ENCODE measurements around the gene DNASE1L3. TPM values are rescaled to one million over a fixed set of nuclear protein-coding genes. Genes with fewer than 3 reads are reported as not detected.

The DNASE1L3 gene
- total RNA-seq, 1 experiment from 2014 or later: 0.36 TPM

DNA sequence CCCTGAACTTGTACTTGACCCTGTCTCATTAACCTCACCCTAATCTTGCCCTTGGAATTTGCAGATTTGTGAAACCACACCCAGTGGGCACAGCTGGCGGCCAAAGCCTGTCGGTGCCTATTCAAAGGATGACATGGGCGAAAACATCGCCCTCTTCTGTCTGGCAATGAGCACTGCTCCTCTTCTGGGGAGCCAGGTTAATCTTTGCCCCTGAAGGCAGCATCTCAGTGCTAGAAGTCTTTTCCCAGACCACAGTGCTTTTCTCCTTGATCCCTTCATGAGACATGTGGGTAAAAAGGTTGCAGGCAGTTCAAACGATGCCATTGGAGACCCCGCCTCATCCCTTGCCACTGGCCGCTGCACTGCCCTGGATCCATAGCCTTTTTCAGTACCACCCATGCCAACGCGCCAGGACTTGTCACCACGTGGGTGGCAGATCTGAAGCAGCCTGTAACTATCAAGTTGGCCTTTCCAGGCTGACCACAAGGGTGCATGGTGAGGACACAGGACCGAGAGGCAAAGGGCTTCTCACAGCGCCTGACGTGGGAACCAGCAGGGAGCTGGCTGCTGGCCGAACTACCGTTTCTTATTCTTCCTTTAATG, 6.5 kb upstream of the DNASE1L3 start:
- H3K27ac ChIP-seq (ENCODE audit: low read length): peak overlapping the region; percentile 82
- intact Hi-C loops (cut with micrococcal nuclease): loop anchor here (1.0 to 5.0 kb wide), 5 partner anchors 30 to 83 kb away; no protein-coding TSS in a partner anchor
- H3K4me2 ChIP-seq (ENCODE audit: low read length): peak overlapping the region; percentile 84
- peaks cover 60% of the 10 kb centered on the region for H3K4me1 ChIP-seq (ENCODE audit: insufficient read depth, low read length)
- H3K9me2 ChIP-seq (replicated peaks; ENCODE audit: low read length): no peaks in the 10 kb centered on the region
- no peaks in the 10 kb centered on the region for H3K27me3 ChIP-seq (ENCODE audit: low read length)
- no peaks in the 10 kb centered on the region for H3F3A ChIP-seq (ENCODE audit: low read length, unreplicated experiment)
- CTCF ChIA-PET: interaction anchor here (0.6 to 2.0 kb wide), 14 partner anchors 13 to 343 kb away, joined by 3 to 59 read pairs (median 4); partner anchors contain the start of genes HTD2 and RPP14
- TF ChIP-seq, protein P1, sequence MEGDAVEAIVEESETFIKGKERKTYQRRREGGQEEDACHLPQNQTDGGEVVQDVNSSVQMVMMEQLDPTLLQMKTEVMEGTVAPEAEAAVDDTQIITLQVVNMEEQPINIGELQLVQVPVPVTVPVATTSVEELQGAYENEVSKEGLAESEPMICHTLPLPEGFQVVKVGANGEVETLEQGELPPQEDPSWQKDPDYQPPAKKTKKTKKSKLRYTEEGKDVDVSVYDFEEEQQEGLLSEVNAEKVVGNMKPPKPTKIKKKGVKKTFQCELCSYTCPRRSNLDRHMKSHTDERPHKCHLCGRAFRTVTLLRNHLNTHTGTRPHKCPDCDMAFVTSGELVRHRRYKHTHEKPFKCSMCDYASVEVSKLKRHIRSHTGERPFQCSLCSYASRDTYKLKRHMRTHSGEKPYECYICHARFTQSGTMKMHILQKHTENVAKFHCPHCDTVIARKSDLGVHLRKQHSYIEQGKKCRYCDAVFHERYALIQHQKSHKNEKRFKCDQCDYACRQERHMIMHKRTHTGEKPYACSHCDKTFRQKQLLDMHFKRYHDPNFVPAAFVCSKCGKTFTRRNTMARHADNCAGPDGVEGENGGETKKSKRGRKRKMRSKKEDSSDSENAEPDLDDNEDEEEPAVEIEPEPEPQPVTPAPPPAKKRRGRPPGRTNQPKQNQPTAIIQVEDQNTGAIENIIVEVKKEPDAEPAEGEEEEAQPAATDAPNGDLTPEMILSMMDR (conservative IDR thresholded peaks at IDR 0.05; ENCODE audit: low read depth, low read length): peak; percentile 95
- no peak for TF ChIP-seq EZH2 (IDR thresholded peaks at IDR 0.05; ENCODE audit: low read length, unreplicated experiment)
- H4K20me1 ChIP-seq (ENCODE audit: low read length): no peaks in the 10 kb centered on the region
- H3K4me3 ChIP-seq (ENCODE audit: low read length): peak overlapping the region; percentile 46; the same call in 1 of the 2 replicates
- POLR2A ChIA-PET (ENCODE audit: unreplicated experiment): interaction anchor here (1.0 kb wide), 1 partner anchor 29 kb away, joined by 3 read pairs; no protein-coding TSS in a partner anchor
- no peaks in the 10 kb centered on the region for H3K36me3 ChIP-seq (ENCODE audit: low read depth, low read length)
- ATAC-seq (peak; percentile 77), DNase-seq (peak; percentile 87)
- H3K9ac ChIP-seq (ENCODE audit: low read length): peak overlapping the region; percentile 70
- no peaks in the 10 kb centered on the region for H3K79me2 ChIP-seq (ENCODE audit: low read length)
- H3K9me3 ChIP-seq (ENCODE audit: low read length): no peaks in the 10 kb centered on the region
- no TSS peak for BruUV-seq (replicated peaks)
- H2AFZ ChIP-seq (ENCODE audit: low read length): peak overlapping the region; percentile 78

DNA sequence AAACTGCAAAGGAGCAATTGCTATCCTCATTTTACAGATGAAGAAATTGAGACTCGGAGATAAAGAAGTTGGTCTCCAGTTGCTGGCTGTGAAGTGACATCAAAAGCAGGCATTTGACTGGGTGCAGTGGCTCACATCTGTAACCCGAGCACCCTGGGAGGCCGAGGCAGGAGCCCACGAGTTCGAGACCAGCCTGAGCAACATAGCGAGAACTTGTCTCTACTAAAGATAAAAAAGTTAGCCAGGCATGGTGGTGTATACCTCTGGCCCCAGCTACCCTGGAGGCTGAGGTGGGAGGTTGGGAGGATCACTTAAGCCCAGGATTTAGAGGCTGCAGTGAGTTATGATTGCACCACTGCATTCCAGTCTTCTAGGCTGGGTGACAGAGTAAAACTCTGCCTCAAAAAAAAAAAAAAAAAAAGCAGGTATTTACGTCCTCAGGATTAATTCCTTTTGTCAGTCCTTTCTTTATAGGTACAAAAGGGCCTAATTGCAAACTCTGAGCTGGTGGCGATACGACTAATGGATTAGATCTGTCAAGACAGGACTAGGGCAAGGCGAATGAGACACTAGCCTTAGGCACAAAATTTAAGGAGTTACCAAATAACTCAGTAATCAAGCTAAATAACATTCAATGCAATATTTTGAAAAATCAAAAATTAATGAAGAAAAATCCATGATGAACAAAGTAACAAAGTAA, 5.9 kb upstream of the DNASE1L3 start:
- peak; percentile 24 for DNase-seq
- H3K27me3 ChIP-seq (ENCODE audit: low read length): no peaks in the 10 kb centered on the region
- no TSS peak for BruUV-seq (replicated peaks)
- TF ChIP-seq, protein P1 (conservative IDR thresholded peaks at IDR 0.05; ENCODE audit: low read depth, low read length): no peak
- TF ChIP-seq EZH2 (IDR thresholded peaks at IDR 0.05; ENCODE audit: low read length, unreplicated experiment) (no peak), EZH2phosphoT487 (IDR thresholded peaks at IDR 0.05; ENCODE audit: borderline replicate concordance, low read length) (no peak)
- H3K4me1 ChIP-seq (ENCODE audit: insufficient read depth, low read length): peaks cover 54% of the 10 kb centered on the region
- peak overlapping the region; percentile 46; the same call in 1 of the 2 replicates for H3K4me3 ChIP-seq (ENCODE audit: low read length)
- H2AFZ ChIP-seq (ENCODE audit: low read length): no peak overlapping the region
- H3K9me2 ChIP-seq (replicated peaks; ENCODE audit: low read length): no peaks in the 10 kb centered on the region
- no peaks in the 10 kb centered on the region for H3K36me3 ChIP-seq (ENCODE audit: low read depth, low read length)
- no peaks in the 10 kb centered on the region for H3K9me3 ChIP-seq (ENCODE audit: low read length)
- no peaks in the 10 kb centered on the region for H4K20me1 ChIP-seq (ENCODE audit: low read length)
- intact Hi-C loops (cut with micrococcal nuclease): loop anchor here (1.0 to 5.0 kb wide), 5 partner anchors 29 to 84 kb away; no protein-coding TSS in a partner anchor
- peak overlapping the region; percentile 70 for H3K9ac ChIP-seq (ENCODE audit: low read length)
- no peaks in the 10 kb centered on the region for H3K79me2 ChIP-seq (ENCODE audit: low read length)
- ChIA-PET CTCF (interaction anchor here (0.8 to 2.0 kb wide), 4 partner anchors 28 to 90 kb away, joined by 3 to 59 read pairs (median 10); partner anchors contain the start of genes HTD2 and RPP14), POLR2A (ENCODE audit: unreplicated experiment) (no interaction called here)
- H3F3A ChIP-seq (ENCODE audit: low read length, unreplicated experiment): no peaks in the 10 kb centered on the region
- ATAC-seq: no peak
- peak overlapping the region; percentile 82 for H3K27ac ChIP-seq (ENCODE audit: low read length)
- peak overlapping the region; percentile 84 for H3K4me2 ChIP-seq (ENCODE audit: low read length)

Data from PC-3 (cell line).